HCT116 (cell line): ENCODE data around the gene PLXDC1. TPM values are rescaled to one million over a fixed set of nuclear protein-coding genes. Genes with fewer than 3 reads are reported as not detected.

Source experiments
- ATAC-seq: fragments of 200-7000 bp; cut with Tn5 transposase; 2 replicates; pipeline ENCODE4 v1.9.1; 2020; ENCODE audit warnings: mild to moderate bottlenecking, moderate library complexity
- BruUV-seq: library from RNA; stranded (reverse); fragments of 400-500 nt; replicated peaks from 2 replicates; lab custom pipeline; 2021; lab: Mats Ljungman, UMichigan
- CTCF ChIA-PET: fragments of 300-600 bp; sonication (Branson Sonifier 250); formaldehyde crosslinking; loops from one replicate; lab custom pipeline; 2021; ENCODE audit warnings: antibody characterized with exemption; lab: Charles Lee
- POLR2A ChIA-PET: fragments of 300-600, 350-600 bp; sonication (Branson Sonifier 250); formaldehyde crosslinking; loops from one replicate; lab custom pipeline; 2021; ENCODE audit warnings: antibody characterized with exemption; lab: Charles Lee
- RAD21 ChIA-PET, 2 experiments: fragments of 300-600 bp; sonication (Branson Sonifier 250); formaldehyde crosslinking; loops; one replicate each; lab custom pipeline; 2023; ENCODE audit warnings: low total read pairs in 2 of 2; ENCODE audit not compliant: uncharacterized antibody in 2 of 2, unreplicated experiment in 2 of 2, low non-redundant PET in 1 of 2; lab: Charles Lee
- DNase-seq: peaks from one replicate; pipeline ENCODE4 v3.0.0-alpha.2; 2010; ENCODE audit warnings: low read depth, low spot score
- H2AFZ ChIP-seq: fragments of 200-600 bp; shearing (Covaris generic), sonication (generic); 2 replicates; pipeline ENCODE4 v1.6.1; 2017; ENCODE audit warnings: low read depth, mixed run types, mixed read lengths, antibody characterized with exemption, low read length; ENCODE audit not compliant: poor library complexity, severe bottlenecking
- H3K27ac ChIP-seq: 2 replicates; pipeline ENCODE4 v1.5.1; 2012; ENCODE audit warnings: low read depth, low read length
- H3K27me3 ChIP-seq: fragments of 200-600 bp; sonication (generic); 2 replicates; pipeline ENCODE4 v1.6.1; 2016; ENCODE audit warnings: mixed run types, low read length, mixed read lengths; ENCODE audit not compliant: insufficient read depth
- H3K36me3 ChIP-seq, 2 experiments: fragments of 200-500 bp in 1 of 2; fragments of 200-600 bp in 1 of 2; sonication (Bioruptor generic) in 1 of 2; sonication (generic) in 1 of 2; 2 replicates each; pipeline versions ENCODE4 v1.5.1 to v1.6.1; 2014 to 2016; ENCODE audit warnings: low read length in 2 of 2, inconsistent platforms in 1 of 2, mixed read lengths in 1 of 2, mixed run types in 1 of 2; ENCODE audit not compliant: insufficient read depth in 2 of 2, control insufficient read depth in 1 of 2
- H3K4me1 ChIP-seq, 2 experiments: fragments of 200-600 bp in 1 of 2; sonication (generic) in 1 of 2; 2 replicates each; pipeline versions ENCODE4 v1.5.1 to v1.6.1; 2012 to 2017; ENCODE audit warnings: low read length in 2 of 2, inconsistent platforms in 1 of 2, mild to moderate bottlenecking in 1 of 2, mixed read lengths in 1 of 2, mixed run types in 1 of 2, moderate library complexity in 1 of 2; ENCODE audit not compliant: insufficient read depth in 2 of 2, control insufficient read depth in 1 of 2
- H3K4me2 ChIP-seq: fragments of 200-600 bp; sonication (generic); 2 replicates; pipeline ENCODE4 v1.6.1; 2017; ENCODE audit warnings: mixed run types, low read length, mixed read lengths
- H3K4me3 ChIP-seq, 2 experiments: fragments of 200-600 bp in 1 of 2; sonication (generic) in 1 of 2; replicated peaks in 1 of 2; 2 replicates each; pipeline ENCODE4 v1.5.1; 2011 to 2016; ENCODE audit warnings: low read length in 2 of 2, control low read depth in 1 of 2, low read depth in 1 of 2, mild to moderate bottlenecking in 1 of 2, mixed read lengths in 1 of 2, mixed run types in 1 of 2
- H3K79me2 ChIP-seq: fragments of 200-600 bp; sonication (generic); 2 replicates; pipeline ENCODE4 v1.6.1; 2017; ENCODE audit warnings: mild to moderate bottlenecking, mixed run types, low read length, moderate library complexity, mixed read lengths; ENCODE audit not compliant: insufficient read depth
- H3K9ac ChIP-seq: fragments of 200-600 bp; sonication (generic); 2 replicates; pipeline ENCODE4 v1.6.1; 2016; ENCODE audit warnings: low read length, mixed read lengths
- H3K9me2 ChIP-seq: fragments of 200-600 bp; sonication (generic), shearing (Covaris generic); 2 replicates; pipeline ENCODE4 v1.6.1; 2017; ENCODE audit warnings: mixed run types, mild to moderate bottlenecking, moderate library complexity; ENCODE audit not compliant: insufficient read depth
- H3K9me3 ChIP-seq, 2 experiments: fragments of 200-500 bp in 1 of 2; fragments of 200-600 bp in 1 of 2; sonication (Bioruptor generic) in 1 of 2; sonication (generic) in 1 of 2; 2 replicates each; pipeline ENCODE4 v1.6.1; 2014 to 2017; ENCODE audit warnings: low read length in 2 of 2, mixed read lengths in 2 of 2, inconsistent platforms in 1 of 2, low read depth in 1 of 2, mild to moderate bottlenecking in 1 of 2, mixed run types in 1 of 2, moderate library complexity in 1 of 2; ENCODE audit not compliant: control insufficient read depth in 1 of 2, insufficient read depth in 1 of 2
- H4K20me1 ChIP-seq: fragments of 200-600 bp; sonication (generic), shearing (Covaris generic); 2 replicates; pipeline ENCODE4 v1.6.1; 2017; ENCODE audit warnings: mixed run types, mild to moderate bottlenecking, moderate library complexity; ENCODE audit not compliant: insufficient read depth
- CBX3 ChIP-seq: IDR thresholded peaks from 2 replicates; pipeline ENCODE4 v1.6.1; 2012; ENCODE audit warnings: low read depth
- CEBPB ChIP-seq: IDR thresholded peaks from 2 replicates; pipeline ENCODE4 v1.6.1; 2012; ENCODE audit warnings: low read depth
- EGR1 ChIP-seq: IDR thresholded peaks from 2 replicates; pipeline ENCODE4 v1.6.1; 2012; ENCODE audit warnings: low read depth
- ELF1 ChIP-seq: IDR thresholded peaks from 2 replicates; pipeline ENCODE4 v1.6.1; 2012; ENCODE audit warnings: low read depth, borderline replicate concordance
- FOSL1 ChIP-seq: IDR thresholded peaks from 2 replicates; pipeline ENCODE4 v1.6.1; 2012; ENCODE audit warnings: low read depth
- JUND ChIP-seq: IDR thresholded peaks from 2 replicates; pipeline ENCODE4 v1.6.1; 2012
- POLR2A ChIP-seq: IDR thresholded peaks from 2 replicates; pipeline ENCODE4 v1.7.0; 2011; ENCODE audit warnings: borderline replicate concordance; ENCODE audit not compliant: insufficient read depth, insufficient read length; ENCODE audit errors: extremely low read depth
- POLR2AphosphoS5 ChIP-seq: IDR thresholded peaks from 2 replicates; pipeline ENCODE4 v1.6.1; 2011; ENCODE audit warnings: mild to moderate bottlenecking, low read depth, low read length, moderate library complexity
- RAD21 ChIP-seq: IDR thresholded peaks from 2 replicates; pipeline ENCODE4 v1.6.1; 2012; ENCODE audit warnings: low read depth, mild to moderate bottlenecking
- SP1 ChIP-seq: IDR thresholded peaks from 2 replicates; pipeline ENCODE4 v1.6.1; 2012; ENCODE audit warnings: low read depth
- SRF ChIP-seq: IDR thresholded peaks from 2 replicates; pipeline ENCODE4 v1.6.1; 2012; ENCODE audit warnings: low read depth
- YY1 ChIP-seq: IDR thresholded peaks from 2 replicates; pipeline ENCODE4 v1.6.1; 2011; ENCODE audit warnings: low read length, low read depth, moderate library complexity, mild to moderate bottlenecking; ENCODE audit not compliant: insufficient replicate concordance; ENCODE audit errors: extremely low read depth
- ZNF274 ChIP-seq: fragments of 200-500 bp; sonication (Bioruptor generic); IDR thresholded peaks from 2 replicates; pipeline ENCODE4 v1.6.1; 2014; ENCODE audit warnings: mild to moderate bottlenecking, low read depth, low read length, inconsistent platforms
- intact Hi-C: fragments of 100-400 bp; cut with micrococcal nuclease; formaldehyde crosslinking; loops from 2 replicates; pipeline ENCODE4 v1.10.0; 2022
- total RNA-seq: library from RNA; stranded (reverse); gene quantifications from one replicate; pipeline ENCODE4 v1.2.1, GENCODE V29; 2021; ENCODE audit not compliant: unreplicated experiment
- TF ChIP-seq, protein P1 (sequence below): IDR thresholded peaks from 2 replicates; pipeline ENCODE4 v1.6.1; 2011; ENCODE audit warnings: mild to moderate bottlenecking, low read length, moderate library complexity; ENCODE audit not compliant: insufficient replicate concordance; ENCODE audit errors: extremely low read depth
- TF ChIP-seq, protein P2 (sequence below): IDR thresholded peaks from 2 replicates; pipeline ENCODE4 v1.6.1; 2012
- TF ChIP-seq, protein P3 (sequence below): IDR thresholded peaks from 2 replicates; pipeline ENCODE4 v1.6.1; 2012

Gene PLXDC1
- total RNA-seq, 1 experiment from 2014 or later = 1.8 TPM

DNA sequence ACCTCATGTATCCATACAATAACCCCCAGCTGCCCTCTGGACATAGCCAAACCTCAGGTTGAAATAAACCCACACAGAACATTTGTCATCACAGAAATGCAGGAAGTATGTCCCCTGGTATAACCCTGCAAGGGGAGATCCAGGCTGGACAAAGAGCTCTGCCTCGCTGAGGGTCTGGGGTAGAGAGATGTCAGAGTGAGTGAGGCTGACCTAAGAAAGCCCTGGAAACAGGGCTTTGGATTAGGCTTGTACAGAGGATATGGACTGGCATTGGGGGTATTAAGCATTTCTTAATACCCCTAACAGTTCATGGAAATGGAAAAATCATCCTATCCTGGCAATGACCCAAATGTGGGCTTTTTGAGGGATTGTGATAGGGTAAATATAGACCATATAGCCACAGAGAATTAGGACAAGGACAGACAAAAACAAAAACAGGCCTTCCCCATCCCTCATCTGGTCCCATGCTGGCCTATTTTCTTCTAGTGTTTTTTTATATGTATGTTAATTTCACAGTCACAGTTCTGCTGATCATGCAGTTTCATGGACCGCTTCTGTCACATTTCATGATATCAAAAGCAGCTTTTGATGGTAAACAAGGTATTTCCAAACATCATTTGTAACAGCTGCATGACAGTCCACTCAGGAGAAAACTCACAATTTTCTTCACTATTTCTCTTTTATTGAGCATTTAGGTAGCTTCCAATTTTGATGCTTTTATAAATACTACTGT, 26.1 kb downstream of the PLXDC1 start:
- Histone ChIP-seq H3K27me3 (no peaks in the 10 kb centered on the region), H3K9ac (no peak overlapping the region), H3K9me2 (no peaks in the 10 kb centered on the region), H3K4me1 (no peaks in the 10 kb centered on the region), H3K27ac (no peak overlapping the region)
- POLR2A ChIA-PET = no interaction called here
- TF ChIP-seq SRF (no peak), YY1 (no peak), FOSL1 (no peak), CBX3 (no peak), POLR2A (no peak), JUND (no peak), EGR1 (no peak), ELF1 (no peak), SP1 (no peak), POLR2AphosphoS5 (no peak), ZNF274 (no peak), CEBPB (no peak), RAD21 (no peak)
- TF ChIP-seq, protein P1, sequence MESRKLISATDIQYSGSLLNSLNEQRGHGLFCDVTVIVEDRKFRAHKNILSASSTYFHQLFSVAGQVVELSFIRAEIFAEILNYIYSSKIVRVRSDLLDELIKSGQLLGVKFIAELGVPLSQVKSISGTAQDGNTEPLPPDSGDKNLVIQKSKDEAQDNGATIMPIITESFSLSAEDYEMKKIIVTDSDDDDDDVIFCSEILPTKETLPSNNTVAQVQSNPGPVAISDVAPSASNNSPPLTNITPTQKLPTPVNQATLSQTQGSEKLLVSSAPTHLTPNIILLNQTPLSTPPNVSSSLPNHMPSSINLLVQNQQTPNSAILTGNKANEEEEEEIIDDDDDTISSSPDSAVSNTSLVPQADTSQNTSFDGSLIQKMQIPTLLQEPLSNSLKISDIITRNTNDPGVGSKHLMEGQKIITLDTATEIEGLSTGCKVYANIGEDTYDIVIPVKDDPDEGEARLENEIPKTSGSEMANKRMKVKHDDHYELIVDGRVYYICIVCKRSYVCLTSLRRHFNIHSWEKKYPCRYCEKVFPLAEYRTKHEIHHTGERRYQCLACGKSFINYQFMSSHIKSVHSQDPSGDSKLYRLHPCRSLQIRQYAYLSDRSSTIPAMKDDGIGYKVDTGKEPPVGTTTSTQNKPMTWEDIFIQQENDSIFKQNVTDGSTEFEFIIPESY = no peak
- TF ChIP-seq, protein P2, sequence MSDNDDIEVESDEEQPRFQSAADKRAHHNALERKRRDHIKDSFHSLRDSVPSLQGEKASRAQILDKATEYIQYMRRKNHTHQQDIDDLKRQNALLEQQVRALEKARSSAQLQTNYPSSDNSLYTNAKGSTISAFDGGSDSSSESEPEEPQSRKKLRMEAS = no peak
- TF ChIP-seq, protein P3, sequence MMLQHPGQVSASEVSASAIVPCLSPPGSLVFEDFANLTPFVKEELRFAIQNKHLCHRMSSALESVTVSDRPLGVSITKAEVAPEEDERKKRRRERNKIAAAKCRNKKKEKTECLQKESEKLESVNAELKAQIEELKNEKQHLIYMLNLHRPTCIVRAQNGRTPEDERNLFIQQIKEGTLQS = no peak
- TF ChIP-seq, all 23 proteins: peak for 0
- DNase-seq (no peak), ATAC-seq (no peak)
- intact Hi-C loops = no loop called here
- CTCF ChIA-PET = interaction anchor here (0.8 kb wide), 1 partner anchor 28 kb away, joined by 3 read pairs; no protein-coding TSS in a partner anchor
- H3K9me3 ChIP-seq = no peaks in the 10 kb centered on the region
- no peak overlapping the region for H3K4me2 ChIP-seq
- H3K4me3 ChIP-seq = no peak overlapping the region
- H3K79me2 ChIP-seq = no peaks in the 10 kb centered on the region
- H3K36me3 ChIP-seq = no peaks in the 10 kb centered on the region
- no peaks in the 10 kb centered on the region for H4K20me1 ChIP-seq
- no TSS peak for BruUV-seq
- H2AFZ ChIP-seq = no peak overlapping the region
- RAD21 ChIA-PET = no interaction called here
